PFSK-1 (cell line): ENCODE measurements around the gene DEFB131B.

Experiments
- POLR2AphosphoS5 ChIP-seq: IDR thresholded peaks from 2 replicates; pipeline ENCODE4 v1.6.1; 2012; ENCODE audit warnings: low read depth, mild to moderate bottlenecking, control low read depth, low read length, moderate library complexity
- TAF1 ChIP-seq: IDR thresholded peaks from 2 replicates; pipeline ENCODE4 v1.6.1; 2012; ENCODE audit warnings: low read length, control low read depth, borderline replicate concordance; ENCODE audit not compliant: insufficient read depth
- TF ChIP-seq, protein P1 (sequence below), 2 experiments: IDR thresholded peaks; 2 replicates each; pipeline versions ENCODE4 v1.6.1 to v1.8.0; 2011 to 2012; ENCODE audit warnings: low read depth in 2 of 2, low read length in 2 of 2, control low read depth in 1 of 2, inconsistent platforms in 1 of 2, mild to moderate bottlenecking in 1 of 2, moderate library complexity in 1 of 2; ENCODE audit not compliant: insufficient read depth in 1 of 2

DNA sequence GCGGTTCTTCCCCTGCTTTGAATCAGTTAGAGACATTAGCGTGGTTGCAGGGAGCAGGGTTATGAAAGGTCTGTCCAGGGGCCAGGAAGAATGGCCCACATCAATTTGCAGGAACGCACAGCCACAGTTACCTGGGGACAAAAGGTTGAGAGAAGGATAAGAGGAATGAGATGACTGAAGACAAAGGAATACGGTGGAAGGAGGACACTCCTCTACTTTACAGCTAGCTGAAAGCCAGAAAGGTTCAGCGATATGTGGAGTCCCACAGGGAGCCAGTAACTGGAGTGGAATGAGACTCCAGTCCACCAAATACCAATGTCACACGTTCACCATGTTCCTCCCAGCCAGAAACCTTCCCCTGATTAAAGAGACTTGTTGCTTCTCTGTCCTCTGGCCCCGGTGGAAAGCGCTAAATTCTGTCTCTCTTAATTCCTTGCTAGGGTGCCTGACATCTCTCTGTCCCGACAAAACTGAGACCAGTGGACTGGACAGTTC is 39.4 kb downstream of the DEFB131B start:
- TF ChIP-seq, protein P1, sequence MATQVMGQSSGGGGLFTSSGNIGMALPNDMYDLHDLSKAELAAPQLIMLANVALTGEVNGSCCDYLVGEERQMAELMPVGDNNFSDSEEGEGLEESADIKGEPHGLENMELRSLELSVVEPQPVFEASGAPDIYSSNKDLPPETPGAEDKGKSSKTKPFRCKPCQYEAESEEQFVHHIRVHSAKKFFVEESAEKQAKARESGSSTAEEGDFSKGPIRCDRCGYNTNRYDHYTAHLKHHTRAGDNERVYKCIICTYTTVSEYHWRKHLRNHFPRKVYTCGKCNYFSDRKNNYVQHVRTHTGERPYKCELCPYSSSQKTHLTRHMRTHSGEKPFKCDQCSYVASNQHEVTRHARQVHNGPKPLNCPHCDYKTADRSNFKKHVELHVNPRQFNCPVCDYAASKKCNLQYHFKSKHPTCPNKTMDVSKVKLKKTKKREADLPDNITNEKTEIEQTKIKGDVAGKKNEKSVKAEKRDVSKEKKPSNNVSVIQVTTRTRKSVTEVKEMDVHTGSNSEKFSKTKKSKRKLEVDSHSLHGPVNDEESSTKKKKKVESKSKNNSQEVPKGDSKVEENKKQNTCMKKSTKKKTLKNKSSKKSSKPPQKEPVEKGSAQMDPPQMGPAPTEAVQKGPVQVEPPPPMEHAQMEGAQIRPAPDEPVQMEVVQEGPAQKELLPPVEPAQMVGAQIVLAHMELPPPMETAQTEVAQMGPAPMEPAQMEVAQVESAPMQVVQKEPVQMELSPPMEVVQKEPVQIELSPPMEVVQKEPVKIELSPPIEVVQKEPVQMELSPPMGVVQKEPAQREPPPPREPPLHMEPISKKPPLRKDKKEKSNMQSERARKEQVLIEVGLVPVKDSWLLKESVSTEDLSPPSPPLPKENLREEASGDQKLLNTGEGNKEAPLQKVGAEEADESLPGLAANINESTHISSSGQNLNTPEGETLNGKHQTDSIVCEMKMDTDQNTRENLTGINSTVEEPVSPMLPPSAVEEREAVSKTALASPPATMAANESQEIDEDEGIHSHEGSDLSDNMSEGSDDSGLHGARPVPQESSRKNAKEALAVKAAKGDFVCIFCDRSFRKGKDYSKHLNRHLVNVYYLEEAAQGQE (IDR thresholded peaks at IDR 0.05; ENCODE audit: insufficient read depth in 1 of 2, low read depth in 2 of 2, low read length in 2 of 2): no peak
- TF ChIP-seq POLR2AphosphoS5 (no peak), TAF1 (no peak)
